ENCODE results near the gene EYS. TPM values are rescaled to one million over a fixed set of nuclear protein-coding genes. Genes with fewer than 3 reads are reported as not detected.
A peak's percentile ranks its signal among the peaks of the same experiment; 100 is the strongest.

Gene EYS
- total RNA-seq, 1 experiment from 2014 or later, result 0.87 TPM

DNA sequence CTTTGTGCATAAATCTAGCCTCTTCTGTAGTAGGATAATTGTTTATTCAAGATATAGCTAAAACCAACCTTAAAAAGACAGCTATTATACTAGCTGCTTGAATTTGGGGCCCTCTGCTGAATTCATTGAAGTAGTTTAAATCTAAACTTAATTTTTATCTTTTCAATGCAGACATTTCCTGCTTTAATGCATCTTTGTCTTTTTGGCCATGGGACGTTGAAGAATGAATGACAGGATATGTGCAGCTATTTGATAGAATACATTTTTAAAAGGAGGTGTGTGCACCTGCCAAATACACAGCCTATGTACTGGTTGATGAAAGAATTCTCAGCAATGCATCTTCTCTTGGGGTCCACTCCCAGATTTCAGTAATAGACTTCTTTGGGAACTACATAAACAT lies 1546.5 kb downstream of the EYS start:
- DNase-seq (ENCODE audit: low read depth), result no peak

GRCh38 chr6:64155063-64155462 lies 1552.0 kb downstream of the EYS start:
- no peak for DNase-seq (ENCODE audit: low read depth)

DNA sequence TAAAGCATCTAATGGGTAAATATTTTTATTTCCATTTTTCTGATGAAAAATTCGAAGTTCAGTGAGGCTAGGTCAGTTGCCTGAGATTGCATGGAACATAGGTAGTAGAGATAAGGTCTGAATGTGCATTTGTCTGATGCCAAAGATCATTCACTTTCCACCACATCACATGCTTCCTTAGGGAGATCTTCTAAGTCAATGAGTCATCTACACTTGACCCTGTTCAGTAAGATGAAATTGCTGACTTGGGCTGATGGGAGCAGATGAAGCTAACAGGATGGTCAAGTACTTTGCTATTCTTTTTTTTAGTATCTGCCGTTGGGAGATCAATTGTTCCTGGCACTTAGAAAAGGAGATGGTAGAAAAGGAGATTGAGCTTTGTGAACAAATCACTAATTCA lies 1560.2 kb downstream of the EYS start:
- peak; percentile 4 for DNase-seq (ENCODE audit: low read depth)

DNA sequence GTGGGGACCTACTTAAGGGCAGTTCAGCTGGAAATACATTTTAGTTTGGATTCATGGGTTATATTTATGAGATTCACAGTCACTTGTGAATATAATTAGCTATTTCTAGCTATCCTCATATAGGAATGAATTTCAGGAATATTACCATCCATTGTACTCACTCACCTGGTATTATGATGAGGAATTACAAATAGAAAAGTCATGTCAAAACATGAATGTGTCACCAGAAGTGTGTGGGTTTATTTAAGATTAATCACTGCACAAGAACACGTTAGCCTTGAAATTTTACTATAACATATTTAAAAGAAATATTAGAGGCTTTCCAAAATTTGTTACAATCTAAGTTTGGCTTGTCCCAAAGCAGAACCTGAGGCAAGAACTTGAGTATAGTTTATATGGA lies 1560.9 kb downstream of the EYS start:
- DNase-seq (ENCODE audit: low read depth), result no peak

- DNase-seq (ENCODE audit: low read depth), result no peak
Measured at GRCh38 chr6:64145658-64146057, 1561.4 kb downstream of the EYS start.

DNA sequence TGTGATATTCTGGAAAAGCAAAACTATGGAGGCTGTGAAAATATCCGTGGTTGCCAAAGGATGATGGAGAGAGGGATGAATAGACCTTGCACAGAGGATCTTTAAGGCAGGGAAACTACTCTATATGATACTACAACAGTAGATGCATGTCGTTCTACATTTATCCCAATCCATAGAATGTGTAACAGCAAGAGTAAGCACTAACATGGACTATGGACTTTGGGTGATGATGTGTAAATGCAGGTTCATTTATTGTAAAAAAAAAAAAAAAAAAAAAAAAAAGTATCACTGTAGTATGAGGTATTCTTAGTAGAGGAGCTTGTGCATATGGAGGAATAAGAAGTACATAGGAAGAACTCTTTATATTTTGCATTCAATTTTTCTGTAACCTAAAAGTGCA lies 1563.9 kb downstream of the EYS start:
- no peak for DNase-seq (ENCODE audit: low read depth)

- no peak for DNase-seq (ENCODE audit: low read depth)
Measured at GRCh38 chr6:64141680-64142079, 1565.3 kb downstream of the EYS start.

GRCh38 chr6:64128301-64129024 lies 1578.6 kb downstream of the EYS start:
- no peak for DNase-seq (ENCODE audit: low read depth)

DNA sequence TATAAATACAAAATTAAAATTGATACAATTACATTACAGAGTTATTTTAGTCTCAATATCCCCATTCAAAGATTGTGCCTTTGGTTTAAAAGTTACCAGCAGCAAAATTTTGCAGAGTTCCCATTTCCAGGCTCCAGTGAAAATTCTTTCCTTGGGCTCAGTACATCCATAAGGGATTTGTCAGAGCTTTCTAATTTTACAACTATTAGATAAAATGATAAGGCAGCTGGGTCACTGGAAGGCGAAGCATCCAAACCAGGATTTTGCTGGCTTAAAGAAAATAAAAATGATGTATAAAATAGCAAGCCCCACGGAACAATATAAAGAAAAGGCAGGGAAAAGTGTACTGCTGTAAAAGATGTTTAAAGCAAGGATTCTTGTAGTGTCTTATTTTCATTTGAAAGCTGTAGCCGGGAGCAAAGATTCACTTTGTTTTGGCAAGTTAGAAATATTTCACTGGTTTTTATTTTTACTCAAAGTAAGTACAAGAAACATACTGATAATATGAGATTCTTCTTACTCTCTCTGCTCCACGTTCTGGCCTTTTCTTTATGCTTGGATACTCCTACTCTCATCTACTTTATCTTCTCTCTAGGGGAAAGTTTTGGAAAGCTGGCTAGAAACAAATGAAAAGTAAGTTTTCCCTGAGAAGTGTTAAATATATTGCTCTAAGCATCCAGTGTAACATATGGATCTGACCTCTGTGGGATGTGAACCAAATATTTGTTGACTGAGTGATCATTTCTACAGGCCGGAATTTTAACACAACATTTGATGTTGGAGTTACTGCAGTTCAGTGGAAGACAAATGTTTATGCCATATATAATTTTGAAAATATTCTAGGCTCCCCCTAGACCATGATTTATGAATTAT lies 1583.0 kb downstream of the EYS start:
- no peak for DNase-seq (ENCODE audit: low read depth)

GRCh38 chr6:64122712-64123375 lies 1584.2 kb downstream of the EYS start:
- DNase-seq (ENCODE audit: low read depth), result no peak

DNA sequence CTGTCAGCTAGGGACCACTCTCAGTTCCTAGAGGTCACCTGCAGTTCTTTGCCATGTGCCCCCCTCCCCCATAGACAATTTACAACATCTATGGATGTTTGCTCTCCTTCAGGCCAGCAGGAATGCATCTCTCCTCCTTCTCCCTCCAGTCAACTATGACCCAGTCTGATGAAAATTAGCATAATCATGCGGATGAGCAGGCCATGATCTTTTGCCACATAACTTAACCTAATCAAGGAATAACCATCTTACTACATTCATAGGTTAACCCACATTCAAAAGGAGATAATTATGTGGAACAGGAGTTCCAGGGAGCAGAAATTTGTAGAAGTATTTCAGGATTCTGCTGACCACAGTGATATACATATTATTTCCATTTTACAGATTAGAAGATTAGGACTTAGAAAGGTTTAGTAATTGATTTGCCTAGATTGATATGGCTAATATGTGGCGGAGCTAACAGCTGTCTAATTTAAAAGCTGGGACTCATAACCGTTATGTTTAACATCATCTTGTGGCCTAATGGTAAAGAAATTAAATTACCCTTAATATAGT lies 1585.9 kb downstream of the EYS start:
- no peak for DNase-seq (ENCODE audit: low read depth)

DNA sequence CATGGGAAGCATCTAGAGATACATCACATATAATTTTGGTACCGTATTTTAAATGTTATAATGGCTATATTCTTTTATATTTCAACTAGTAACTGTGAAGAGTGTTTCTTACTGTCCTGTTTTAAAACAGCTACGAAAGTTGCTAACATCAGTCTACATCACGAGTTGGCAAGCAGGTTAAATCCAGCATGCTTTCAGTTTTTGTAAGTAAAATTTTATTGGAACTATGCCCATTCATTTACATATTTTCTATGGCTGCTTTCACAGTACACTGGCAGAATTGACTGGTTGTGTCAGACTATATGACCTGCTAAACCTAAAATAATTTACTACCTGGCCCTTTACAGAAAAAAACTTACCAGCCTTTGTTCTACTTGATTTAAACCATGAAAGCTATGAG lies 1593.3 kb downstream of the EYS start:
- no peak for DNase-seq (ENCODE audit: low read depth)

DNA sequence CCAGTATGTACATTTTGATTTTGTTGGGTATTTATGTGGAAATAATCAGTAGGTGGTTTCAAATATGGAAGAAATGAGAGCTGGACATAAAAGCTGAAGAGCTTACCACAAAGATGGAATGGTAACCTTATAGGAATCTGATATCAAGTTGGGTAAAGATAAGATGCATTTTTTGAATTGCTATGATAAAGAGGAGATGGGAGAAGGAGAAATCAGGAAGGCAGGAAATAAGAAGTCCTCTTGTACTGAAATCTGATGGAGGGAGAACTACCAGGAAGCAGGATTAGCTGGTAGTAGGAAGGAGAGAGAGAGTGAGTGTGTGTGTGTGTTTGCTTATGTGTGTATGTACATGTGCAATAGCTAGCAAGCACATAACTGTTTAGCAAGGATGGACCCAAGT lies 1603.0 kb downstream of the EYS start:
- DNase-seq (ENCODE audit: low read depth), result no peak

- no peak for DNase-seq (ENCODE audit: low read depth)
Measured at GRCh38 chr6:64103480-64103879, 1603.5 kb downstream of the EYS start.

- DNase-seq (ENCODE audit: low read depth), result no peak
Measured at GRCh38 chr6:64100702-64101303, 1606.2 kb downstream of the EYS start.

- no peak for DNase-seq (ENCODE audit: low read depth)
Measured at GRCh38 chr6:64090352-64090751, 1616.7 kb downstream of the EYS start.

GRCh38 chr6:64085126-64085525 lies 1621.9 kb downstream of the EYS start:
- no peak for DNase-seq (ENCODE audit: low read depth)

DNA sequence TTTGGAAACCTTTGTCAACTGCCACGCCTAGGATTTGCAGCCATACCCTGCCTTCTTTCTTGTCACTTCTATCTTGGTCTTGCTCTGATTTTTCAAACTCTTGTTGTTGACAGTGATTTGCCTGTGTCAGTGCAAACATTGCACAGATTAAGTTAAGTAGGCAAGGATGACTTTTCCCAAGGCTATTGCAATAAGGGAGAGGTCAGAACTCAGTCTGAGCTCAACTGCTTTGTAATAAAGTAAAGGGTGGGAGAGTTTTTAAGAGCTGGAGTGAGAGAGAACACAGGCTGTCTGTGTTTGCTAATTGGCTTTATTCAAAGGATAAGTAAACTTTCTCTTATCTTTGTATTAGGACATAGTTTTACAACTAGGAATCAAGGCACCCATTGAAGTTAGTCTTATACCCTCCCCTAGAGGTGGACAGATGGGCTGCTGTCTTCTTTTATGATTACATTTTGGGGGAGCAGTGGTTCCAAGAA lies 1622.8 kb downstream of the EYS start:
- DNase-seq (ENCODE audit: low read depth), result no peak

DNA sequence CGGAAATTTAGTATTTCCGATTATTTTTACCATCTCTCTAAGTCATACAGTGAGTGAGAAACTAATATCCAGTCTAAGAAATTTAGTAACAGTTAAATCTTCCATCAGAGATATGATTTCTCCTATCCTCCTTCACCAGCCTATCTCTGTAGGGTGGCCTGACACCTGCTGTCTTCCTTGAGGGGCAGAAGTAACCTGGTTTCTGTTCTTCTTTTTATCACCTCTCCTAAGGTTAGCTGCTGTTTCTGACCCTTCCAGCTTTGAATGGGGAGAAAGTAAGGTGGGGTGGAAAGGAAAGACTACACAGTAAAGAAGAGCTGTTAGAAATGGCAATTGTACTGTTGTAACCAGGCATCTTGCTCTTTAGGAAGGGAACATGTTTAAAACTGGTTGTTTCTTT lies 1623.8 kb downstream of the EYS start:
- DNase-seq (ENCODE audit: low read depth), result no peak

GRCh38 chr6:64081453-64081852 lies 1625.6 kb downstream of the EYS start:
- DNase-seq (ENCODE audit: low read depth), result no peak

DNA sequence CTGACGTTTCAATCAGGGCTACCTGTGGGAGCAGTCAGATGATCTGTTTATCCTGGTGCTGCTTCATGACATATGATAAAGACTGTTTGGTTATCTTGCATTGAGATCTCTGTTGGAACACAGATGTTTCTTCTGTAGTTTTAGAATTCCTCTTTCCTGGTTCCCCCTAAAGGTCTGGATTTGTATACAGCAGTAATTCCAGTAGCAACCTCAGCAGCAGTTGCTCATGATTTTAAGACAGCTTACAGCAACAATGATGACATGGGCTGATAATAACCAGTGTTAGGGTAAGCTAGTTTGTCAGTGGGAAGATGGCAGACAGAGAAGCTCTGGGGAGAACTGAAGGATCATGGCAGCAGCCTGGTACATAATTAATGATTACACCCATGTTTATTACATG lies 1632.0 kb downstream of the EYS start:
- no peak for DNase-seq (ENCODE audit: low read depth)

Data from HT1080 (cell line).